ENCODE data around the gene KHK. TPM values are rescaled to one million over a fixed set of nuclear protein-coding genes. Genes with fewer than 3 reads are reported as not detected.

Gene KHK
- total and polyA plus RNA-seq, 2 of the 8 experiments (the other 6 are each of a cell fraction or from before 2014, with no cell fraction given): 11.0 to 17.7 TPM

DNA sequence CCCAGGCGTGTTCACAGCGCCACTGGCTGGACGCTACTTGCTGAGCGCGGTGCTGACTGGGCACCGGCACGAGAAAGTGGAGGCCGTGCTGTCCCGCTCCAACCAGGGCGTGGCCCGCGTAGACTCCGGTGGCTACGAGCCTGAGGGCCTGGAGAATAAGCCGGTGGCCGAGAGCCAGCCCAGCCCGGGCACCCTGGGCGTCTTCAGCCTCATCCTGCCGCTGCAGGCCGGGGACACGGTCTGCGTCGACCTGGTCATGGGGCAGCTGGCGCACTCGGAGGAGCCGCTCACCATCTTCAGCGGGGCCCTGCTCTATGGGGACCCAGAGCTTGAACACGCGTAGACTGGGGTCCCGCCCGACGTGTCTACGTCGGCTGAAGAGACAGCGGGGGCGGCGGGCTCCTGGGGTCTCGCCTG is 891 bp upstream of the KHK start:
- Histone ChIP-seq H2AFZ (ENCODE audit: low read length) (peak overlapping the region; percentile 25; the same call in 1 of the 2 replicates), H3K56ac (replicated peaks; ENCODE audit: insufficient read length, low read depth, low read length) (peak overlapping the region; percentile 32), H3K18ac (ENCODE audit: extremely low read depth, low read length) (peak overlapping the region; percentile 87), H2BK15ac (ENCODE audit: low read length) (no peak overlapping the region), H2BK5ac (ENCODE audit: low read depth, low read length) (no peak overlapping the region), H3K79me1 (ENCODE audit: low read depth, low read length) (no peaks in the 10 kb centered on the region), H4K8ac (ENCODE audit: extremely low read depth, insufficient read depth, low read length) (peak overlapping the region; percentile 85), H3K23ac (ENCODE audit: insufficient read length) (no peak overlapping the region), H4K91ac (replicated peaks; ENCODE audit: insufficient read length, low read length) (peak overlapping the region; percentile 29), H2BK20ac (ENCODE audit: low read length) (0 out of 2 replicates have a peak overlapping the region, but pooled peaks have one; percentile 72), H3K9ac (replicated peaks in 1 of 4; ENCODE audit: extremely low read depth in 1 of 4, low read depth in 3 of 4, low read length in 3 of 4) (peak overlapping the region in 3 of 4 experiments; percentile 20 to 50 (median 38); a peak in 5 of 7 replicates), H4K5ac (ENCODE audit: insufficient read length, low read depth, low read length) (no peak overlapping the region), H3K27ac (ENCODE audit: low read depth, low read length) (no peak overlapping the region), H2AK5ac (ENCODE audit: low read depth, low read length) (no peak overlapping the region), H2BK120ac (replicated peaks; ENCODE audit: low read depth, low read length) (no peak overlapping the region), H3K4me1 (replicated peaks in 1 of 4; ENCODE audit: control insufficient read depth in 3 of 4, insufficient read depth in 4 of 4, low read length in 3 of 4) (peaks cover 4 to 26% (median 8%) of the 10 kb centered on the region in 4 experiments; a peak in 6 of 7 replicates), H3K27me3 (replicated peaks in 1 of 4; ENCODE audit: control insufficient read depth in 3 of 4, extremely low read depth in 1 of 4, insufficient read depth in 3 of 4, low read length in 3 of 4) (peaks cover 0 to 9% (median 4%) of the 10 kb centered on the region in 4 experiments; a peak in 2 of 7 replicates), H3K36me3 (ENCODE audit: control insufficient read depth in 2 of 4, insufficient read depth in 4 of 4, low read length in 3 of 4) (no peaks in the 10 kb centered on the region), H3K23me2 (ENCODE audit: low read depth, low read length) (peaks cover 13% of the 10 kb centered on the region; the same call in 1 of the 2 replicates), H3K14ac (ENCODE audit: insufficient read length) (no peak overlapping the region), H3K4me2 (ENCODE audit: insufficient read depth in 1 of 2, low read depth in 2 of 2, low read length in 2 of 2) (peak overlapping the region; percentile 70 to 84), H3K79me2 (ENCODE audit: control insufficient read depth in 1 of 2, insufficient read depth in 2 of 2, low read length in 2 of 2) (no peaks in the 10 kb centered on the region), H4K20me1 (replicated peaks in 1 of 2; ENCODE audit: control insufficient read depth in 1 of 2, insufficient read depth in 2 of 2, low read length in 2 of 2) (peaks cover 0 to 1% of the 10 kb centered on the region in 2 experiments), H3K4ac (replicated peaks; ENCODE audit: insufficient read length, low read depth, low read length) (no peak overlapping the region), H3K9me3 (ENCODE audit: insufficient read depth in 2 of 2, low read depth in 1 of 2, low read length in 1 of 2) (no peaks in the 10 kb centered on the region), H3K4me3 (ENCODE audit: extremely low read depth in 1 of 4, insufficient read depth in 2 of 4, low read depth in 3 of 4, low read length in 4 of 4) (peak overlapping the region; percentile 44 to 75 (median 57)), H2BK12ac (ENCODE audit: low read depth, low read length) (no peak overlapping the region)
- FAIRE-seq: no peak
- WGBS, 2 experiments (ENCODE audit: extremely low coverage in 1 of 2, insufficient coverage in 1 of 2, insufficient read length in 1 of 2, insufficient replicate concordance in 2 of 2, low coverage in 1 of 2, low lambda C conversion rate in 2 of 2, missing lambda C conversion rate in 1 of 2): 3% methylated on average over 38 of the region's 38 CpGs; no CpG with 5 or more reads in 1 of the 2 experiments
- peak in 1 of 2 experiments; percentile 67 for DNase-seq (ENCODE audit: low read depth in 1 of 2, low spot score in 2 of 2)
- ChIA-PET POLR2A (ENCODE audit: partially characterized antibody) (interaction anchor here (0.6 to 5.9 kb wide), 5 partner anchors 13 to 126 kb away, joined by 3 to 63 read pairs (median 19); partner anchors contain the start of genes AGBL5, ATRAID, OST4 and SLC5A6), CTCF (ENCODE audit: partially characterized antibody) (interaction anchor here (0.8 to 16.5 kb wide), 10 partner anchors 9 to 206 kb away, joined by 3 to 160 read pairs (median 4); partner anchors contain the start of genes AGBL5 and PREB)
- TF ChIP-seq E2F6 (IDR thresholded peaks at IDR 0.05): peak; percentile 42
- no peak for TF ChIP-seq FOSL1 (IDR thresholded peaks at IDR 0.05; ENCODE audit: insufficient read depth, low read depth, low read length)
- TF ChIP-seq, protein P1, sequence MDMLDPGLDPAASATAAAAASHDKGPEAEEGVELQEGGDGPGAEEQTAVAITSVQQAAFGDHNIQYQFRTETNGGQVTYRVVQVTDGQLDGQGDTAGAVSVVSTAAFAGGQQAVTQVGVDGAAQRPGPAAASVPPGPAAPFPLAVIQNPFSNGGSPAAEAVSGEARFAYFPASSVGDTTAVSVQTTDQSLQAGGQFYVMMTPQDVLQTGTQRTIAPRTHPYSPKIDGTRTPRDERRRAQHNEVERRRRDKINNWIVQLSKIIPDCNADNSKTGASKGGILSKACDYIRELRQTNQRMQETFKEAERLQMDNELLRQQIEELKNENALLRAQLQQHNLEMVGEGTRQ (IDR thresholded peaks at IDR 0.05; ENCODE audit: low read length): no peak
- TF ChIP-seq, protein P2, sequence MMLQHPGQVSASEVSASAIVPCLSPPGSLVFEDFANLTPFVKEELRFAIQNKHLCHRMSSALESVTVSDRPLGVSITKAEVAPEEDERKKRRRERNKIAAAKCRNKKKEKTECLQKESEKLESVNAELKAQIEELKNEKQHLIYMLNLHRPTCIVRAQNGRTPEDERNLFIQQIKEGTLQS (IDR thresholded peaks at IDR 0.05; ENCODE audit: insufficient read depth, low read depth, low read length): no peak
- TF ChIP-seq SIN3A (conservative IDR thresholded peaks at IDR 0.05 in 1 of 2, IDR thresholded peaks at IDR 0.05 in 1 of 2; ENCODE audit: low read depth in 1 of 2, low read length in 2 of 2): no peak
- TF ChIP-seq, protein P3, sequence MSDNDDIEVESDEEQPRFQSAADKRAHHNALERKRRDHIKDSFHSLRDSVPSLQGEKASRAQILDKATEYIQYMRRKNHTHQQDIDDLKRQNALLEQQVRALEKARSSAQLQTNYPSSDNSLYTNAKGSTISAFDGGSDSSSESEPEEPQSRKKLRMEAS (IDR thresholded peaks at IDR 0.05): peak; percentile 80
- TF ChIP-seq KDM1A (IDR thresholded peaks at IDR 0.05; ENCODE audit: borderline replicate concordance, low read length): no peak
- 0 out of 2 replicates have a peak, but pooled peaks have one; percentile 1 for TF ChIP-seq TAF1 (IDR thresholded peaks at IDR 0.05; ENCODE audit: low read depth, low read length)
- TF ChIP-seq ASH2L (IDR thresholded peaks at IDR 0.05; ENCODE audit: low read length): peak; percentile 59
- TF ChIP-seq SP2 (IDR thresholded peaks at IDR 0.05; ENCODE audit: low read length): no peak
